Mucosa of rectum (tissue), 2 donors: ENCODE results near the gene EPM2A.
A peak's percentile ranks its signal among the peaks of the same experiment; 100 is the strongest.
"Not testable (repeated sequence)": the region's sequence is repeated elsewhere in the genome, so short reads cannot be mapped to it uniquely, and the experiment has no call there.

Source experiments
- H3K27ac ChIP-seq, 2 donors: one replicate each; pipeline ENCODE4 v1.7.0; 2013; ENCODE audit warnings: inconsistent platforms in 2 of 2, low read depth in 2 of 2, low read length in 2 of 2
- H3K27me3 ChIP-seq, 2 donors: one replicate each; pipeline ENCODE4 v1.7.0; 2013; ENCODE audit warnings: low read length in 2 of 2; ENCODE audit not compliant: control insufficient read depth in 2 of 2, insufficient read depth in 2 of 2
- H3K36me3 ChIP-seq, 2 donors: one replicate each; pipeline ENCODE4 v1.7.0; 2013; ENCODE audit warnings: low read length in 2 of 2; ENCODE audit not compliant: control insufficient read depth in 2 of 2, insufficient read depth in 2 of 2
- H3K4me1 ChIP-seq, 2 donors: one replicate each; pipeline ENCODE4 v1.7.0; 2013; ENCODE audit warnings: low read length in 2 of 2, mild to moderate bottlenecking in 1 of 2; ENCODE audit not compliant: control insufficient read depth in 2 of 2, insufficient read depth in 2 of 2
- H3K4me3 ChIP-seq, 2 donors: one replicate each; pipeline ENCODE4 v1.7.0; 2013; ENCODE audit warnings: low read length in 2 of 2
- H3K9ac ChIP-seq, 2 donors: one replicate each; pipeline ENCODE4 v1.7.0; 2013; ENCODE audit warnings: low read length in 2 of 2, low read depth in 1 of 2, mild to moderate bottlenecking in 1 of 2
- H3K9me3 ChIP-seq, 2 donors: one replicate each; pipeline ENCODE4 v1.7.0; 2013; ENCODE audit warnings: low read length in 2 of 2; ENCODE audit not compliant: control insufficient read depth in 2 of 2
- donor health status: healthy.
- donor health status: Normal muscosa, but diverticular disease.

EPM2A gene

DNA sequence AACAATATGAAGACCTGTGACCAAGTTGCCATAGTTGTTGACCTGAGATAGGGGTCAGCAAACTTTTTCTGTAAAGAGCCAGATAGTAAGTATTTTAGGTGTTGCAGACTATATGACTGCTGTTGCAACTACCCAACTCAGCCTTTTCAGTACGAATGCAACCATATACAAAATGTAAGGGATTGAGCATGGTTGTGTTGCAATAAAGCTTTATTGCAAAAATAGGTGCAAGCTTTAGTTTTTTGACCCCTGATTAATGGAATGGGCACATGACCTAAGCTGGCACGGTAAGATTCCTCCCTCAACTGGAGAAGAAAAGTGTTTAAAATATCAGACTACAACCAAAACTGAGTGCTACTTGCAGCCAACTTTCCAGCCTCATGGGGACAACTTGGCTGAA is 17.3 kb upstream of the EPM2A start:
- Histone ChIP-seq H3K27ac (no peak overlapping the region), H3K9me3 (no peaks in the 10 kb centered on the region), H3K27me3 (no peaks in the 10 kb centered on the region), H3K4me1 (no peaks in the 10 kb centered on the region), H3K36me3 (no peaks in the 10 kb centered on the region), H3K4me3 (no peak overlapping the region), H3K9ac (no peak overlapping the region)

DNA sequence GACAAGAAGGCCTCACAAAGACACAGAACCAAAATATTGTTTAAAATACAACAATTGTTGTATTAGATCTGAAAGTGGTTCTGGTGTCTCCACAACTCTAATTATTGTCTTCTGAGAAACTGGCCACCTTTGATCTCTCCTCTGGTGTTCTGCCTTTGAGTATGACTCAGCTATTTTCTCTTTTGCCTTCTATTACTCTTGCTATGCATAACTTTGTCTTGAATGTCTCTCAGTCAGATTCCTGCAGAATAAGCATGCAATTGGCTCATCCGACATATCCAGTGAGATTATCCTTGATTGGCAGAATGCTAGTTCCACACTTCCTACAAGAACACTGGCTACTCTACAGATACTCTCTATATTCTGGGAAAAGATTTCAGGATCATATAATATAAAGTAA is 14.3 kb upstream of the EPM2A start:
- Histone ChIP-seq H3K27me3 (no peaks in the 10 kb centered on the region), H3K4me3 (no peak overlapping the region), H3K27ac (no peak overlapping the region), H3K9ac (no peak overlapping the region), H3K4me1 (no peaks in the 10 kb centered on the region), H3K36me3 (no peaks in the 10 kb centered on the region), H3K9me3 (no peaks in the 10 kb centered on the region)

DNA sequence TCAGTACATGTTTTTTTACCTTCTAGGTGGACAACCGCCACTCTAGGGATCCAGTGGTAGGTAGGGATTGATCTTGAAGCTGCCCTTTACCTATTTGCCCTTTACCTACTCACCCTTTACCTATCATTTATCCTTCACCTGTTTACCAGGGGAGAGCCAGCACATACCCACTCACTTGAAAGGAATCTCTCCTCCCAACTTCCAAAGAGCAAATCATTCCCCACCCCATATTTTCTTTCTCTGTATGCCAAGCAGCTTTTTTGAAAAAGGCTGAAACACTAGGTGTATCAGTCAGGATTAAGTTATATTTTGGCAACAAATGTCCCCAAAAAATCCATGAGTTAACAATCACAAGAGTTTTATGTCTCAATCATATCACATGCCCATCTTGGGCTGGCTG is 10.5 kb upstream of the EPM2A start:
- Histone ChIP-seq H3K4me1 (no peaks in the 10 kb centered on the region), H3K9me3 (no peaks in the 10 kb centered on the region), H3K27me3 (no peaks in the 10 kb centered on the region), H3K4me3 (no peak overlapping the region), H3K27ac (no peak overlapping the region), H3K36me3 (no peaks in the 10 kb centered on the region), H3K9ac (no peak overlapping the region)

DNA sequence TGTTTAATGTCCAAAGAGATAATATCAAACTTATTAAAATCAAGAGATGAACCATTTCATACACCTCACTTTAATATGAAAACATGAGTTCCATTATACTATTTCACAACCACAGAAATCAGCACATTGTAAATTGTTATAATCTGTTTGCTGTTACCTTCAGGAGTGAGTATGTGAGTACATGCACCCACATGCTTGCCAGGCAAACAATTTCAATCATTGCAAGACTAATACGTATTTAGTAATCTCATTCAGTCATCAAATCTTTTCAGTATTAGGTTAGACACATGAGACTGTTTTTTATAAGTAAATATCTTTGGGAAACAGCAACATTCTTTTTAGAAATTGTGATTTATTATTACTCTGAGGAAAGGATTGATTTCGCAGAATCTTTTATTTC is 9.3 kb upstream of the EPM2A start:
- Histone ChIP-seq H3K27me3 (no peaks in the 10 kb centered on the region), H3K4me3 (no peak overlapping the region), H3K9me3 (no peaks in the 10 kb centered on the region), H3K27ac (no peak overlapping the region), H3K36me3 (no peaks in the 10 kb centered on the region), H3K9ac (no peak overlapping the region), H3K4me1 (no peaks in the 10 kb centered on the region)

DNA sequence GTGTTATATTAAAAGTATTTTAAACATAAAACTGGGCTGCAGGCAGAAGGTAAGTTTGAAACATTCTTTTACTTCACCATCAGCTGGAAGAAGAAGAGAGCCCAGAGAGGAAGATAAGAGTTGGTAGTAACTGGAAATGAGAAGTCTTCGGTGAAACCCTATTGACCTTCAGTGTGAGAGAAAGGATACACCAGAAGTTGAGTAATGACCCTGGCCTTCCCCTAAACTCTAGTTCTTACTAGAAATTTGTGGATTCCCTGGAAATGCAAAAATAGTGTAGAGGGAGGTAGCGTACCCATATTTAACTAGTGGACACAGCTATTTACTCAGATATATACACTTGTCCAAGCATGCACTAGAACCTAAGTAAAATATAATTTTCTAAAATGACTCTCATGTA is 8.0 kb upstream of the EPM2A start:
- H3K4me3 ChIP-seq, result no peak overlapping the region
- no peaks in the 10 kb centered on the region for H3K4me1 ChIP-seq
- H3K36me3 ChIP-seq, result no peaks in the 10 kb centered on the region
- H3K27me3 ChIP-seq, result no peaks in the 10 kb centered on the region
- no peaks in the 10 kb centered on the region for H3K9me3 ChIP-seq
- H3K27ac ChIP-seq, result no peak overlapping the region
- no peak overlapping the region for H3K9ac ChIP-seq

DNA sequence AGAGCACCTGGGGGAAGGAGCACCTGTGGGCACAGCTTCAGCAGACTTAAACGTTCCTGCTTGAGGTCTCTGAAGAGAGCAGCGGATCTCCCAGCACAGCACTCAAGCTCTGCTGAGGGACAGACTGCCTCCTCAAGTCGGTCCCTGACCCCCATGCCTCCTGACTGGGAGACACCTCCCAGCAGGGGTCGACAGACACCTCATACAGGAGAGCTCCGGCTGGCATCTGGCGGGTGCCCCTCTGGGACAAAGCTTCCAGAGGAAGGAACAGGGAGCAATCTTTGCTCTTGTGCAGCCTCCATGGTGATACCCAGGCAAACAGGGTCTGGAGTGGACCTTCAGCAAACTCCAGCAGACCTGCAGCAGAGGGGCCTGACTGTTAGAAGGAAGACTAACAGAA is 7.2 kb upstream of the EPM2A start:
- H3K4me3 ChIP-seq, H3K9ac ChIP-seq, H3K4me1 ChIP-seq, H3K27me3 ChIP-seq, H3K27ac ChIP-seq, H3K9me3 ChIP-seq, H3K36me3 ChIP-seq: not testable (repeated sequence)

DNA sequence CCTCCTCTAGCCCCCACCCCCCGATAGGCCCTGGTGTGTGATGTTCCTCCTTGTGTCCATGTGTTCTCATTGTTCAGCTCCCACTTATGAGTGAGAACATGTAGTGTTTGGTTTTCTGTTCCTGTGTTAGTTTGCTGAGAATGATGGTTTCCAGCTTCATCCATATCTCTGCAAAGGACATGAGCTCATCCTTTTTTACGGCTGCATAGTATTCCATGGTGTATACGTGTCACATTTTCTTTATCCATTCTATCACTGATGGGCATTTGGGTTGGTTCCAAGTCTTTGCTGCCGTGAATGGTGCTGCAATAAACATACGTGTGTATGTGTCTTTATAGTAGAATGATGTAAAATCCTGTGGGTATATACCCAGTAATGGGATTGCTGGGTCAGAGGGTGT is 4.4 kb upstream of the EPM2A start:
- H3K4me3 ChIP-seq, H3K36me3 ChIP-seq, H3K9ac ChIP-seq, H3K9me3 ChIP-seq, H3K27ac ChIP-seq, H3K27me3 ChIP-seq: not testable (repeated sequence)
- H3K4me1 ChIP-seq, result peaks cover 0 to 12% of the 10 kb centered on the region in 2 donors

DNA sequence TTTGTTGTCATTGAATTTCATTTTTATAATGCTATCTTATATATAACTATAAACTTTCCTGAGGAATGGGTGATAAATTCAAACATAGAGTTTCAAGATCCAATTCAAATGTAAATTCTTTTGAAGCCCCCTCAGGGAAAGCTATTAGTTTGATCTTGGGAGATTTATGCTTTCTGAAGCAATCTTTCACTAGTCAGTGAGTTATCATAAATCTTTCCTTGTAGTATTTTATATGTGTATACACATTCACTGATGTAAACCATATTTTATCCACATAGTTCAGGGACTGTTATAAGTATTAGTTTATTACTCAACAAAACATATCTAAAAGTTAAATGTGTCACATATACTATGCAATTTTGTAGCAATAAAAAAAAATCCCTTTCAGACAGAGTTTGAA is 2.9 kb upstream of the EPM2A start:
- Histone ChIP-seq H3K27me3 (no peaks in the 10 kb centered on the region), H3K4me1 (peaks cover 0 to 16% of the 10 kb centered on the region in 2 donors), H3K27ac (no peak overlapping the region), H3K36me3 (no peaks in the 10 kb centered on the region), H3K4me3 (no peak overlapping the region), H3K9me3 (no peaks in the 10 kb centered on the region), H3K9ac (no peak overlapping the region)

DNA sequence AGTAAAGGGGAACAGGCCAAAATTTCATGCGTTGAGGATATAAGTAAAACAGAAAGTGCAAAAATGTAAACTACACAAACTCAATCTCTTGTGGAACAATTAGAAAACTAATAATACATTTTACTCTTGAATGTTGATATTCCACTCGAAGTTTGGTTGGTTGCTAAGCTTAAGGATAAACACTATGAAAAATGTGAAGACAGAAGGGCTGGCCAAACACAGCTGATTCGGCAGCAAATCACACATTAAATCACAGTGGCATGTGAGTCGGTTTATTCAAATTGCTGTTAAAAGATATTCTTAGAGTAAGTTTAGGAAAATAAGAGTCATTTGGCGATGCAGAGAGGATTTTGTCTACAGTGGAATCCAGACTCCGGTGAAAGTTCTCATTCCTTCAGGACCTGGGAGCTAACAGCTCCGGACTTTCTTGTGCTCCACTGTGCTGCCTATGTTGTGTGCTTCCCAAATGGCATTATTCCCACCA is 1.4 kb upstream of the EPM2A start:
- Histone ChIP-seq H3K9ac (peak overlapping the region; percentile 36 to 51), H3K4me3 (peak overlapping the region; percentile 35 to 89), H3K27ac (peak overlapping the region; percentile 96)

DNA sequence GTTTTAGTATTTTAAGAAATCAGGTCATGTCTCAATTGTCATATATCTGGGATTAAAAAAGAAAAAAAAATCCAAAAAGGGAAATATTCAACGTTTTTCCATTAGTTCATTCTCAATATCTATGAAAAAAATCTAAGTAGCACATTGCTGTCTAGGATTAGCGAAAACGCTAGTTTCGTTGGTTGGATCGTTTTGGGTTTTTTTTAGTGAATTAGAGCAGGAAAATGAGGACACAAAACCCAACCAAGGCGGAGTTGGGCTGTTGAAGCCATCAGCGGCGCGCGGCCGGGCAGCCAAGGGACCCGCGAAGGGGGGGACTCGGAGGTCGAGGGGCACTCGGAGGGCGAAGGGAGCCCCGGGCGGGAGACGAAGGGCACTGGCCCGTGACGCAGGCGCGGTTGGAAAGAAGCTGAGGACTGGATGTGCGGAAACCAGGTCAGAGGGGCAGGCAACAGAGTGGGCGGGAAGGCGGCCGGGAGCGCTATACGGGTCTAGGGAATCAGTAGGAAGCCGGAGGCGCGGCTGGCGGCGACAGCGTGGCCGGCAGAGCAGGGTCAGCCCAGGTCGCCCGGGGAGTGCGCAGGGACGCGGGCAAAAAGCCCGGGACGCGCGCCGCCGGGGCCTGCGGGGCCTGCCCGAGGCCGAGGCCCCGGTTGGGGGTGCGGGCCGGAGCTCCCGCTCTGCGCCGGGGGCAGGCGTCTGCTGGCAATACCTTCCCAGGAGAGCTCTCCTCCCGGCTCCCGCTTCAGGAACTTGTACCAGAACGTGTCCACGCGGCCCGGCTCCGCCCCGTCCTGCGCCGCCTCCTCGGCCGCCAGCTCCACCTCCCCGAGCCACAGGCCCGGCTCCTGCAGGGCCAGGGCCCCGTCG is 599 bp downstream of the EPM2A start:
- no peaks in the 10 kb centered on the region for H3K9me3 ChIP-seq
- H3K36me3 ChIP-seq, result no peaks in the 10 kb centered on the region
- H3K9ac ChIP-seq, result peak overlapping the region; percentile 86 to 90
- H3K27ac ChIP-seq, result peak overlapping the region; percentile 96
- peaks cover 0 to 16% of the 10 kb centered on the region in 2 donors for H3K4me1 ChIP-seq
- H3K27me3 ChIP-seq, result no peaks in the 10 kb centered on the region
- peak overlapping the region; percentile 89 to 90 for H3K4me3 ChIP-seq

More for the DNA sequence above, 1.4 kb upstream of the EPM2A start:
- H3K4me1 ChIP-seq, result peaks cover 0 to 16% of the 10 kb centered on the region in 2 donors
- no peaks in the 10 kb centered on the region for H3K27me3 ChIP-seq
- H3K9me3 ChIP-seq, result no peaks in the 10 kb centered on the region
- no peaks in the 10 kb centered on the region for H3K36me3 ChIP-seq
